Fibroblast of lung (primary cell): ENCODE results near the gene RAB27B. TPM values are rescaled to one million over a fixed set of nuclear protein-coding genes. Genes with fewer than 3 reads are reported as not detected.

Experiments
- DNase-seq, 2 donors: peaks; one replicate each; pipeline versions ENCODE4 v3.0.0 to v3.0.0-alpha.2; 2010; ENCODE audit warnings: low read depth in 2 of 2
- H2AFZ ChIP-seq: 2 replicates; pipeline ENCODE4 v1.5.1; 2012; ENCODE audit warnings: low read length, control low read depth, inconsistent platforms
- H3K27ac ChIP-seq: 2 replicates; pipeline ENCODE4 v1.5.1; 2011; ENCODE audit warnings: low read length, control low read depth; ENCODE audit not compliant: insufficient read depth
- H3K27me3 ChIP-seq: 2 replicates; pipeline ENCODE4 v1.5.1; 2011; ENCODE audit warnings: mild to moderate bottlenecking, low read length; ENCODE audit not compliant: control insufficient read depth, insufficient read depth
- H3K36me3 ChIP-seq: 2 replicates; pipeline ENCODE4 v1.5.1; 2011; ENCODE audit warnings: low read length; ENCODE audit not compliant: control insufficient read depth, insufficient read depth
- H3K4me1 ChIP-seq: 2 replicates; pipeline ENCODE4 v1.5.1; 2011; ENCODE audit warnings: low read length; ENCODE audit not compliant: control insufficient read depth, insufficient read depth; ENCODE audit errors: extremely low read depth
- H3K4me2 ChIP-seq: 2 replicates; pipeline ENCODE4 v1.5.1; 2011; ENCODE audit warnings: low read length, control low read depth; ENCODE audit not compliant: insufficient read depth; ENCODE audit errors: extremely low read depth
- H3K4me3 ChIP-seq, 4 experiments: fragments of 200-600 bp in 1 of 4; sonication (generic) in 1 of 4; replicated peaks in 1 of 4; 2 replicates each; pipeline ENCODE4 v1.5.1; 2011 to 2016; ENCODE audit warnings: low read length in 4 of 4, low read depth in 3 of 4, mild to moderate bottlenecking in 3 of 4, control low read depth in 2 of 4, inconsistent platforms in 1 of 4, mixed read lengths in 1 of 4; ENCODE audit not compliant: insufficient read depth in 1 of 4; ENCODE audit errors: control extremely low read depth in 1 of 4
- H3K79me2 ChIP-seq: 2 replicates; pipeline ENCODE4 v1.5.1; 2012; ENCODE audit warnings: mild to moderate bottlenecking, low read length, inconsistent platforms; ENCODE audit not compliant: control insufficient read depth, insufficient read depth
- H3K9ac ChIP-seq: 2 replicates; pipeline ENCODE4 v1.5.1; 2011; ENCODE audit warnings: mild to moderate bottlenecking, low read length, control low read depth; ENCODE audit not compliant: insufficient read depth
- H3K9me3 ChIP-seq: 2 replicates; pipeline ENCODE4 v1.5.1; 2012; ENCODE audit warnings: low read depth, low read length; ENCODE audit not compliant: control insufficient read depth, insufficient read depth
- H4K20me1 ChIP-seq: 2 replicates; pipeline ENCODE4 v1.5.1; 2011; ENCODE audit warnings: low read length; ENCODE audit not compliant: control insufficient read depth, insufficient read depth; ENCODE audit errors: extremely low read depth
- EZH2 ChIP-seq: IDR thresholded peaks from 2 replicates; pipeline ENCODE4 v1.5.1; 2012; ENCODE audit warnings: low read length, control low read depth, mild to moderate bottlenecking; ENCODE audit errors: missing control alignments
- polyA plus RNA-seq, 2 donors: library from polyadenylated mRNA; depleted of rRNA in 1 of 2; stranded (reverse) in 1 of 2; unstranded in 1 of 2; fragments of >200 nt; gene quantifications; 2 replicates each; pipeline ENCODE4 v1.2.1, GENCODE V29; 2011 to 2012; ENCODE audit warnings: missing spikeins in 1 of 2
- total RNA-seq: library from RNA; depleted of rRNA; stranded (reverse); fragments of >200 nt; gene quantifications from 2 replicates; pipeline ENCODE4 v1.2.1, GENCODE V29; 2014
- TF ChIP-seq, protein P1 (sequence below), 2 donors: IDR thresholded peaks in 1 of 2; conservative IDR thresholded peaks in 1 of 2; 1 replicate in 1 of 2; 2 replicates in 1 of 2; pipeline ENCODE4 v1.5.1; 2011 to 2012; ENCODE audit warnings: low read length in 2 of 2, control low read depth in 1 of 2, inconsistent platforms in 1 of 2, low read depth in 1 of 2, mild to moderate bottlenecking in 1 of 2

The RAB27B gene
- total and polyA plus RNA-seq, 2 donors (not counting 1 experiment from before 2014, with no cell fraction given) = 0.92 to 0.99 TPM

DNA sequence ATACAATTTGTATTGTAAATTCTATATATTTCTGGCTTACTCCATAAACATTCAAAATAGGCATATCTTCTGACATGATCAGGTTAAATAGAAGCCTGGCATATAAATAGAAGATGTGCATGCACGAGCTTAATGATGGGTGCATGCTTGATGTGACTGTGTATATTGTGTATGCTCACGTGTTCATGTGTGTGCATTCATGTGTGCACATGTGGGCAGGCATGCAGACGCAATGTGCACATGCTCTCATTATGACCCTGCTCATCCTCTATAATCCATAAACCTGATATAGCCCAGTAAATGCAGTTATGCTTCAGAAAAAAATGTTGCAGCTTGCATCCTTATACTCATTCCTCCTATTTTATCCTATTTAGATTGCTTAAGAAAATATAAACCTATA, 29.2 kb downstream of the RAB27B start:
- Histone ChIP-seq H3K9ac (no peak overlapping the region), H2AFZ (no peak overlapping the region), H3K27ac (no peak overlapping the region), H4K20me1 (no peaks in the 10 kb centered on the region), H3K27me3 (no peaks in the 10 kb centered on the region), H3K4me3 (no peak overlapping the region), H3K36me3 (no peaks in the 10 kb centered on the region), H3K79me2 (no peaks in the 10 kb centered on the region), H3K4me1 (no peaks in the 10 kb centered on the region), H3K9me3 (no peaks in the 10 kb centered on the region), H3K4me2 (no peak overlapping the region)
- no peak for DNase-seq
- TF ChIP-seq, protein P1, sequence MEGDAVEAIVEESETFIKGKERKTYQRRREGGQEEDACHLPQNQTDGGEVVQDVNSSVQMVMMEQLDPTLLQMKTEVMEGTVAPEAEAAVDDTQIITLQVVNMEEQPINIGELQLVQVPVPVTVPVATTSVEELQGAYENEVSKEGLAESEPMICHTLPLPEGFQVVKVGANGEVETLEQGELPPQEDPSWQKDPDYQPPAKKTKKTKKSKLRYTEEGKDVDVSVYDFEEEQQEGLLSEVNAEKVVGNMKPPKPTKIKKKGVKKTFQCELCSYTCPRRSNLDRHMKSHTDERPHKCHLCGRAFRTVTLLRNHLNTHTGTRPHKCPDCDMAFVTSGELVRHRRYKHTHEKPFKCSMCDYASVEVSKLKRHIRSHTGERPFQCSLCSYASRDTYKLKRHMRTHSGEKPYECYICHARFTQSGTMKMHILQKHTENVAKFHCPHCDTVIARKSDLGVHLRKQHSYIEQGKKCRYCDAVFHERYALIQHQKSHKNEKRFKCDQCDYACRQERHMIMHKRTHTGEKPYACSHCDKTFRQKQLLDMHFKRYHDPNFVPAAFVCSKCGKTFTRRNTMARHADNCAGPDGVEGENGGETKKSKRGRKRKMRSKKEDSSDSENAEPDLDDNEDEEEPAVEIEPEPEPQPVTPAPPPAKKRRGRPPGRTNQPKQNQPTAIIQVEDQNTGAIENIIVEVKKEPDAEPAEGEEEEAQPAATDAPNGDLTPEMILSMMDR (conservative IDR thresholded peaks at IDR 0.05 in 1 of 2, IDR thresholded peaks at IDR 0.05 in 1 of 2; ENCODE audit: low read depth in 1 of 2, low read length in 2 of 2) = no peak
- no peak for TF ChIP-seq EZH2

- no peak overlapping the region for H2AFZ ChIP-seq
- H3K36me3 ChIP-seq = no peaks in the 10 kb centered on the region
Observed at GRCh38 chr18:54859667-54860421, 31.6 kb downstream of the RAB27B start.

DNA sequence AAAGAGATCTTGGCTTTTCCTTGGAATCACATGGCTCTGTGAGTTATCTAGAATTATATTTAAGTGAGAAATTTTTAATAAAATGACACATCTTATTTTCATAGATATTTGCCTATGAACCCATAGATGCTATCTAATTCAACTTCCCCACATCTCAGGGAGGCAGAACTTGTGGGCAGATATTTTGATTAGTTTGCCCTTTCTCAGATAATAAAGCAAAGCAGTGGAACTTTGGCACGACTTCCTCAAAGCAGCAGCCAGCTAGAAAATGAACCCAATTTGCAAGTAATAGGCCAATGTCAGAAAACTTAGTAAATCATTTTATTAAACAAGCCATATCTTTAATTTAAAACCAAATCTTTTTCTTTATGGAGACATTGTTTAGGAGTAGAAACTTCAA, 32.7 kb downstream of the RAB27B start:
- no peak overlapping the region for H3K9ac ChIP-seq
- H3K4me1 ChIP-seq = no peaks in the 10 kb centered on the region
- H3K79me2 ChIP-seq = no peaks in the 10 kb centered on the region
- no peak overlapping the region for H3K4me2 ChIP-seq
- no peaks in the 10 kb centered on the region for H3K27me3 ChIP-seq
- no peaks in the 10 kb centered on the region for H3K9me3 ChIP-seq
- H3K27ac ChIP-seq = no peak overlapping the region
- H3K4me3 ChIP-seq = no peak overlapping the region
- no peaks in the 10 kb centered on the region for H3K36me3 ChIP-seq
- H2AFZ ChIP-seq = no peak overlapping the region
- H4K20me1 ChIP-seq = no peaks in the 10 kb centered on the region
- no peak for TF ChIP-seq EZH2
- TF ChIP-seq, protein P1 (conservative IDR thresholded peaks at IDR 0.05 in 1 of 2, IDR thresholded peaks at IDR 0.05 in 1 of 2; ENCODE audit: low read depth in 1 of 2, low read length in 2 of 2) = no peak
- DNase-seq = no peak

More at GRCh38 chr18:54859667-54860421, 31.6 kb downstream of the RAB27B start:
- Histone ChIP-seq H3K9ac (no peak overlapping the region), H3K27me3 (no peaks in the 10 kb centered on the region), H3K4me3 (no peak overlapping the region), H3K9me3 (no peaks in the 10 kb centered on the region), H4K20me1 (no peaks in the 10 kb centered on the region), H3K79me2 (no peaks in the 10 kb centered on the region), H3K27ac (no peak overlapping the region), H3K4me1 (no peaks in the 10 kb centered on the region), H3K4me2 (no peak overlapping the region)
- no peak for DNase-seq
- TF ChIP-seq, protein P1 (conservative IDR thresholded peaks at IDR 0.05 in 1 of 2, IDR thresholded peaks at IDR 0.05 in 1 of 2; ENCODE audit: low read depth in 1 of 2, low read length in 2 of 2) = no peak
- no peak for TF ChIP-seq EZH2
